Measurements from ENCODE around the gene LY6G6D. TPM values are rescaled to one million over a fixed set of nuclear protein-coding genes. Genes with fewer than 3 reads are reported as not detected.
A peak's percentile ranks its signal among the peaks of the same experiment; 100 is the strongest.

Gene LY6G6D
- total and polyA plus RNA-seq, 2 of the 13 experiments (the other 11 are each of a cell fraction or from before 2014, with no cell fraction given) = not detected

DNA sequence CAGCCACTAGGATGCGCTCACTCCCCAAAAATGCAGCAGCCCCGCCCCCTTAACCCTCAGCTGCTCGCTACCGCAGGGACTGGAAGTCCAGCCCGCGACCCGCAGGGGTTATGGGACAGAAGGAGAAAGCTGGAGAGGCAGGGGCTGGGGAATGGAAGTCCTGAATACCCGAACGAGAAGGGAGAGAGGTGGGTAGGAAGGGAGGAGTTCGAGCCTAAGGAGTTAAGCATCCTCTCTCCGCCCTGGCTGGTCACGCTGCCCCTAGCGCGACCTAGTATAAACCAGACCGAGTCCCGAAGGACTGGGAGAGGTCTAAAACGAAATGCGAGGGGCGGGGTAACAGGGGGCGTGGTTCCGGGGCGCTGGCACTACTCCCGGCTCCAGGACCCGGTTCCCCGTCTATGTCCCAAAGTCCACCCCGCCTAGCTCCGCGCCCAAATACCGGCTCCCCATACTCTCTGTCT is 14.4 kb downstream of the LY6G6D start (continued):
- TF ChIP-seq ZFP41 (CRISPR knock-in tag; IDR thresholded peaks at IDR 0.05; ENCODE audit: borderline replicate concordance) = no peak
- TF ChIP-seq THYN1 (CRISPR knock-in tag; IDR thresholded peaks at IDR 0.05; ENCODE audit: borderline replicate concordance, low read depth) = no peak; the same call in 1 of the 2 replicates
- TF ChIP-seq NCOA1 (CRISPR knock-in tag; IDR thresholded peaks at IDR 0.05) = no peak
- peak; percentile 37; the same call in 1 of the 2 replicates for TF ChIP-seq ZNF337 (CRISPR knock-in tag; IDR thresholded peaks at IDR 0.05; ENCODE audit: borderline replicate concordance, low read depth)
- no peak for TF ChIP-seq SMARCE1 (IDR thresholded peaks at IDR 0.05; ENCODE audit: borderline replicate concordance)
- TF ChIP-seq ZNF720 (CRISPR knock-in tag; IDR thresholded peaks at IDR 0.05) = no peak
- no peak for TF ChIP-seq ZFYVE20 (CRISPR knock-in tag; IDR thresholded peaks at IDR 0.05; ENCODE audit: borderline replicate concordance, low read depth)
- TF ChIP-seq, protein P1, sequence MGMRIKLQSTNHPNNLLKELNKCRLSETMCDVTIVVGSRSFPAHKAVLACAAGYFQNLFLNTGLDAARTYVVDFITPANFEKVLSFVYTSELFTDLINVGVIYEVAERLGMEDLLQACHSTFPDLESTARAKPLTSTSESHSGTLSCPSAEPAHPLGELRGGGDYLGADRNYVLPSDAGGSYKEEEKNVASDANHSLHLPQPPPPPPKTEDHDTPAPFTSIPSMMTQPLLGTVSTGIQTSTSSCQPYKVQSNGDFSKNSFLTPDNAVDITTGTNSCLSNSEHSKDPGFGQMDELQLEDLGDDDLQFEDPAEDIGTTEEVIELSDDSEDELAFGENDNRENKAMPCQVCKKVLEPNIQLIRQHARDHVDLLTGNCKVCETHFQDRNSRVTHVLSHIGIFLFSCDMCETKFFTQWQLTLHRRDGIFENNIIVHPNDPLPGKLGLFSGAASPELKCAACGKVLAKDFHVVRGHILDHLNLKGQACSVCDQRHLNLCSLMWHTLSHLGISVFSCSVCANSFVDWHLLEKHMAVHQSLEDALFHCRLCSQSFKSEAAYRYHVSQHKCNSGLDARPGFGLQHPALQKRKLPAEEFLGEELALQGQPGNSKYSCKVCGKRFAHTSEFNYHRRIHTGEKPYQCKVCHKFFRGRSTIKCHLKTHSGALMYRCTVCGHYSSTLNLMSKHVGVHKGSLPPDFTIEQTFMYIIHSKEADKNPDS (CRISPR knock-in tag; IDR thresholded peaks at IDR 0.05) = no peak
- TF ChIP-seq FOXO1 (CRISPR knock-in tag; IDR thresholded peaks at IDR 0.05) = no peak
- no peak for TF ChIP-seq ZNF607 (CRISPR knock-in tag; IDR thresholded peaks at IDR 0.05; ENCODE audit: borderline replicate concordance)
- TF ChIP-seq, protein P2, sequence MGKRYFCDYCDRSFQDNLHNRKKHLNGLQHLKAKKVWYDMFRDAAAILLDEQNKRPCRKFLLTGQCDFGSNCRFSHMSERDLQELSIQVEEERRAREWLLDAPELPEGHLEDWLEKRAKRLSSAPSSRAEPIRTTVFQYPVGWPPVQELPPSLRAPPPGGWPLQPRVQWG (CRISPR knock-in tag; IDR thresholded peaks at IDR 0.05; ENCODE audit: borderline replicate concordance, low read depth) = no peak
- no peak; the same call in 1 of the 2 replicates for TF ChIP-seq ZC3H4 (CRISPR knock-in tag; IDR thresholded peaks at IDR 0.05; ENCODE audit: borderline replicate concordance)
- no peak for TF ChIP-seq RORA (CRISPR knock-in tag; IDR thresholded peaks at IDR 0.05)
- TF ChIP-seq ARNTL (CRISPR knock-in tag; IDR thresholded peaks at IDR 0.05) = peak; percentile 58; the same call in 1 of the 2 replicates
- TF ChIP-seq, protein P3, sequence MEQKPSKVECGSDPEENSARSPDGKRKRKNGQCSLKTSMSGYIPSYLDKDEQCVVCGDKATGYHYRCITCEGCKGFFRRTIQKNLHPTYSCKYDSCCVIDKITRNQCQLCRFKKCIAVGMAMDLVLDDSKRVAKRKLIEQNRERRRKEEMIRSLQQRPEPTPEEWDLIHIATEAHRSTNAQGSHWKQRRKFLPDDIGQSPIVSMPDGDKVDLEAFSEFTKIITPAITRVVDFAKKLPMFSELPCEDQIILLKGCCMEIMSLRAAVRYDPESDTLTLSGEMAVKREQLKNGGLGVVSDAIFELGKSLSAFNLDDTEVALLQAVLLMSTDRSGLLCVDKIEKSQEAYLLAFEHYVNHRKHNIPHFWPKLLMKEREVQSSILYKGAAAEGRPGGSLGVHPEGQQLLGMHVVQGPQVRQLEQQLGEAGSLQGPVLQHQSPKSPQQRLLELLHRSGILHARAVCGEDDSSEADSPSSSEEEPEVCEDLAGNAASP (CRISPR knock-in tag; IDR thresholded peaks at IDR 0.05; ENCODE audit: borderline replicate concordance) = peak; percentile 57; the same call in 1 of the 2 replicates
- TF ChIP-seq POLR2AphosphoS2 (IDR thresholded peaks at IDR 0.05; ENCODE audit: low read depth, low read length) = 0 out of 2 replicates have a peak, but pooled peaks have one; percentile 34
- TF ChIP-seq, protein P4, sequence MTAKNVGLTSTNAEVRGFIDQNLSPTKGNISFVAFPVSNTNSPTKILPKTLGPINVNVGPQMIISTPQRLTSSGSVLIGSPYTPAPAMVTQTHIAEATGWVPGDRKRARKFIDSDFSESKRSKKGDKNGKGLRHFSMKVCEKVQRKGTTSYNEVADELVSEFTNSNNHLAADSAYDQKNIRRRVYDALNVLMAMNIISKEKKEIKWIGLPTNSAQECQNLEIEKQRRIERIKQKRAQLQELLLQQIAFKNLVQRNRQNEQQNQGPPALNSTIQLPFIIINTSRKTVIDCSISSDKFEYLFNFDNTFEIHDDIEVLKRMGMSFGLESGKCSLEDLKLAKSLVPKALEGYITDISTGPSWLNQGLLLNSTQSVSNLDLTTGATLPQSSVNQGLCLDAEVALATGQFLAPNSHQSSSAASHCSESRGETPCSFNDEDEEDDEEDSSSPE (CRISPR knock-in tag; IDR thresholded peaks at IDR 0.05) = peak; percentile 54; the same call in 1 of the 2 replicates
- TF ChIP-seq SRY (CRISPR knock-in tag; IDR thresholded peaks at IDR 0.05) = no peak; the same call in 1 of the 2 replicates
- TF ChIP-seq, protein P5, sequence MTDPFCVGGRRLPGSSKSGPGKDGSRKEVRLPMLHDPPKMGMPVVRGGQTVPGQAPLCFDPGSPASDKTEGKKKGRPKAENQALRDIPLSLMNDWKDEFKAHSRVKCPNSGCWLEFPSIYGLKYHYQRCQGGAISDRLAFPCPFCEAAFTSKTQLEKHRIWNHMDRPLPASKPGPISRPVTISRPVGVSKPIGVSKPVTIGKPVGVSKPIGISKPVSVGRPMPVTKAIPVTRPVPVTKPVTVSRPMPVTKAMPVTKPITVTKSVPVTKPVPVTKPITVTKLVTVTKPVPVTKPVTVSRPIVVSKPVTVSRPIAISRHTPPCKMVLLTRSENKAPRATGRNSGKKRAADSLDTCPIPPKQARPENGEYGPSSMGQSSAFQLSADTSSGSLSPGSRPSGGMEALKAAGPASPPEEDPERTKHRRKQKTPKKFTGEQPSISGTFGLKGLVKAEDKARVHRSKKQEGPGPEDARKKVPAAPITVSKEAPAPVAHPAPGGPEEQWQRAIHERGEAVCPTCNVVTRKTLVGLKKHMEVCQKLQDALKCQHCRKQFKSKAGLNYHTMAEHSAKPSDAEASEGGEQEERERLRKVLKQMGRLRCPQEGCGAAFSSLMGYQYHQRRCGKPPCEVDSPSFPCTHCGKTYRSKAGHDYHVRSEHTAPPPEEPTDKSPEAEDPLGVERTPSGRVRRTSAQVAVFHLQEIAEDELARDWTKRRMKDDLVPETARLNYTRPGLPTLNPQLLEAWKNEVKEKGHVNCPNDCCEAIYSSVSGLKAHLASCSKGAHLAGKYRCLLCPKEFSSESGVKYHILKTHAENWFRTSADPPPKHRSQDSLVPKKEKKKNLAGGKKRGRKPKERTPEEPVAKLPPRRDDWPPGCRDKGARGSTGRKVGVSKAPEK (CRISPR knock-in tag; IDR thresholded peaks at IDR 0.05; ENCODE audit: borderline replicate concordance) = no peak
- peak; percentile 74; the same call in 1 of the 2 replicates for TF ChIP-seq KDM5A (IDR thresholded peaks at IDR 0.05; ENCODE audit: borderline replicate concordance, low read length)
- no peak for TF ChIP-seq NRL (CRISPR knock-in tag; IDR thresholded peaks at IDR 0.05; ENCODE audit: borderline replicate concordance)

Data from HepG2 (cell line).